Pancreas (tissue), 10 donors: ENCODE results near the gene MESD. TPM values are rescaled to one million over a fixed set of nuclear protein-coding genes. Genes with fewer than 3 reads are reported as not detected.
A peak's percentile ranks its signal among the peaks of the same experiment; 100 is the strongest.

ENCODE experiments used
- ATAC-seq, 4 donors: fragments of 200-7000 bp; cut with Tn5 transposase; one replicate each; pipeline versions ENCODE4 v1.8.0 to v1.9.1; 2020; ENCODE audit warnings: mild to moderate bottlenecking in 4 of 4, moderate library complexity in 4 of 4
- DNase-seq, 6 donors: peaks; one replicate each; pipeline ENCODE4 v3.0.0-alpha.2; 2020
- FAIRE-seq: peaks from 2 replicates; lab custom pipeline; 2012; peaks lifted over from hg19 to GRCh38; lab: Jason Lieb, UNC
- H3K27ac ChIP-seq, 4 donors: fragments of 200-600 bp; sonication (generic); 1 replicate in 3 of 4; 2 replicates in 1 of 4; pipeline versions ENCODE4 v1.5.0 to v1.8.0; 2020
- H3K27me3 ChIP-seq, 4 donors: fragments of 200-600 bp; one replicate each; pipeline ENCODE4 v1.8.0; 2021
- H3K36me3 ChIP-seq, 3 donors: fragments of 200-600 bp; sonication (generic) in 1 of 3; one replicate each; pipeline versions ENCODE4 v1.5.0 to v1.8.0; 2020 to 2021
- H3K4me1 ChIP-seq, 3 donors: fragments of 200-600 bp; one replicate each; pipeline ENCODE4 v1.8.0; 2021
- H3K4me3 ChIP-seq, 4 donors: fragments of 200-600 bp; sonication (generic) in 2 of 4; one replicate each; pipeline versions ENCODE4 v1.5.0 to v1.8.0; 2020 to 2021
- H3K9me3 ChIP-seq, 4 donors: fragments of 200-600 bp; one replicate each; pipeline ENCODE4 v1.8.0; 2021
- CTCF ChIP-seq, 4 donors: fragments of 200-600 bp; sonication (generic) in 3 of 4; IDR thresholded peaks; one replicate each; pipeline versions ENCODE4 v1.5.0 to v1.8.0; 2021; ENCODE audit warnings: antibody characterized with exemption in 4 of 4
- WGBS, 2 donors: extraction: QIAGEN DNeasy Blood & Tissue Kit; methylation state at CpG; one replicate each; pipeline ENCODE4 v1.1.7; 2013; 5-methylcytosine and 5-hydroxymethylcytosine counted together
- intact Hi-C, 3 donors: fragments of 100-400 bp; cut with DNase I; formaldehyde crosslinking; loops; one replicate each; pipeline versions ENCODE4 v1.11.1 to v1.14.2; 2022
- polyA plus RNA-seq, 2 donors: library from polyadenylated mRNA; stranded (reverse); fragments of 200-250 nt; gene quantifications; one replicate each; pipeline ENCODE4 v1.2.3, GENCODE V29; 2013
- total RNA-seq, 6 donors: library from RNA; stranded (reverse); fragmentation: NEBNext Ultra II Directional in 4 of 6; extraction: Animal tissue kit (Norgen Biotek cat#: 25700) in 4 of 6; gene quantifications; one replicate each; pipeline versions ENCODE4 v1.2.1 to v1.2.4, GENCODE V29; 2021 to 2023
- donor health status: healthy with polysubstance abuse.
- donor health status: DM: no; HTN: no; CAD: no; lungs with moderate emphysema.
- donor health status: DM: no; HTN: no; CAD: no.
- donor health status: control.
- donor health status: control.
- donor health status: Bipolar disorder and iron deficiency.
- donor health status: DM: yes; HTN: yes; CAD: no.
- donor health status: DM: no; HTN: no; CAD: no.
- donor health status: DM: no; HTN: no; CAD: no.
- donor health status: DM: yes; HTN: yes; CAD: no.

MESD gene
- total RNA-seq: 10 to 100 TPM; 11.5 to 18.5 (median 14.0) TPM
- 10 to 100 TPM; 10.5 to 13.0 TPM for polyA plus RNA-seq

- peak; percentile 96 to 99 (median 98) for ATAC-seq
Observed at GRCh38 chr15:80989518-80990478, at the start of gene MESD. MESD (minus strand) TSS chr15:80989819; CDS start chr15:80989791, 28 bp downstream.

GRCh38 chr15:81038975-81039607 is 49.5 kb upstream of the MESD start:
- FAIRE-seq (no peak), ATAC-seq (peak; percentile 94 to 96 (median 95)), DNase-seq (peak in 5 of 6 donors; percentile 35 to 72 (median 52))
- Histone ChIP-seq H3K36me3 (no peaks in the 10 kb centered on the region), H3K27me3 (no peaks in the 10 kb centered on the region), H3K4me1 (peaks cover 9 to 13% (median 12%) of the 10 kb centered on the region in 3 donors), H3K4me3 (no peak overlapping the region), H3K27ac (peak overlapping the region; percentile 4 to 59 (median 38)), H3K9me3 (no peaks in the 10 kb centered on the region)
- no peak for TF ChIP-seq CTCF (IDR thresholded peaks at IDR 0.05)
- intact Hi-C loops: no loop called here
- WGBS, 2 donors: 18 to 22% methylated on average over 4 of the region's 4 CpGs

More at GRCh38 chr15:80989518-80990478, at the start of gene MESD:
- Histone ChIP-seq H3K4me1 (peaks cover 11 to 37% (median 14%) of the 10 kb centered on the region in 3 donors), H3K36me3 (no peaks in the 10 kb centered on the region), H3K4me3 (peak within 1 kb of the TSS; percentile 64 to 94 (median 84)), H3K27me3 (no peaks in the 10 kb centered on the region), H3K9me3 (no peaks in the 10 kb centered on the region), H3K27ac (peak within 1 kb of the TSS; percentile 81 to 94 (median 88))
- TF ChIP-seq CTCF (IDR thresholded peaks at IDR 0.05): no peak
- DNase-seq: peak; percentile 96 to 100 (median 98)
- 0 to 1% methylated on average over 44 to 63 of the region's 63 CpGs for WGBS, 2 donors
- no peak for FAIRE-seq
- intact Hi-C loops: no loop called here

GRCh38 chr15:81037952-81038743 is 48.5 kb upstream of the MESD start:
- no peak for TF ChIP-seq CTCF (IDR thresholded peaks at IDR 0.05)
- no peaks in the 10 kb centered on the region for H3K27me3 ChIP-seq
- no peak overlapping the region for H3K27ac ChIP-seq
- H3K4me1 ChIP-seq: peaks cover 13 to 17% (median 15%) of the 10 kb centered on the region in 3 donors
- DNase-seq: no peak
- H3K36me3 ChIP-seq: no peaks in the 10 kb centered on the region
- no peak for FAIRE-seq
- no peaks in the 10 kb centered on the region for H3K9me3 ChIP-seq
- intact Hi-C loops: no loop called here
- no peak overlapping the region for H3K4me3 ChIP-seq
- whole genome bisulfite sequencing, 2 donors: 81 to 84% methylated on average over 14 of the region's 14 CpGs
- peak in 1 of 4 donors; percentile 4 for ATAC-seq

GRCh38 chr15:81033508-81033907 is 43.9 kb upstream of the MESD start:
- TF ChIP-seq CTCF (IDR thresholded peaks at IDR 0.05): no peak
- intact Hi-C loops: no loop called here
- peaks cover 15 to 44% (median 26%) of the 10 kb centered on the region in 3 donors for H3K4me1 ChIP-seq
- H3K36me3 ChIP-seq: no peaks in the 10 kb centered on the region
- WGBS, 2 donors: 29 to 32% methylated on average over 2 of the region's 2 CpGs
- no peak for DNase-seq
- H3K27me3 ChIP-seq: no peaks in the 10 kb centered on the region
- H3K27ac ChIP-seq: peak overlapping the region in 2 of 4 donors; percentile 20 to 51
- no peak for FAIRE-seq
- ATAC-seq: peak in 2 of 4 donors; percentile 9 to 13
- H3K9me3 ChIP-seq: no peaks in the 10 kb centered on the region
- no peak overlapping the region for H3K4me3 ChIP-seq
